HFFc6 (cell line): ENCODE data around the gene SORCS3. TPM values are rescaled to one million over a fixed set of nuclear protein-coding genes. Genes with fewer than 3 reads are reported as not detected.

Experiments used
- DNase-seq: peaks from one replicate; pipeline ENCODE4 v3.0.0-alpha.2; 2018
- H3K27ac Mint-ChIP-seq: 2 replicates; pipeline ENCODE4 v1.8.0; 2020; ENCODE audit warnings: mild to moderate bottlenecking, mixed read lengths
- H3K27me3 Mint-ChIP-seq: 2 replicates; pipeline ENCODE4 v1.8.0; 2021; ENCODE audit warnings: mild to moderate bottlenecking, moderate library complexity, mixed read lengths; ENCODE audit not compliant: insufficient read depth
- H3K36me3 Mint-ChIP-seq: 2 replicates; pipeline ENCODE4 v1.8.0; 2021; ENCODE audit warnings: low read depth, mixed read lengths
- H3K4me1 Mint-ChIP-seq: 2 replicates; pipeline ENCODE4 v1.8.0; 2020; ENCODE audit warnings: low read depth, mixed read lengths
- H3K4me3 Mint-ChIP-seq: 2 replicates; pipeline ENCODE4 v1.8.0; 2020; ENCODE audit warnings: mild to moderate bottlenecking, moderate library complexity, mixed read lengths
- H3K9me3 Mint-ChIP-seq: 2 replicates; pipeline ENCODE4 v1.8.0; 2020; ENCODE audit warnings: mild to moderate bottlenecking, mixed read lengths
- total RNA-seq, 6 experiments: library from RNA; stranded (reverse); fragmentation: NEBNext Ultra II Directional; extraction: Animal tissue kit (Norgen Biotek cat#: 25700); gene quantifications; 2 replicates in 1 of 6; 3 replicates in 5 of 6; pipeline ENCODE4 v1.2.3, GENCODE V29; 2021
- TF ChIP-seq, protein P1 (sequence below): fragments of 200-600 bp; sonication (generic); IDR thresholded peaks from 2 replicates; pipeline ENCODE4 v1.5.0; 2021; ENCODE audit warnings: antibody characterized with exemption, mild to moderate bottlenecking

Gene SORCS3
- total RNA-seq, 6 experiments from 2014 or later: not detected

DNA sequence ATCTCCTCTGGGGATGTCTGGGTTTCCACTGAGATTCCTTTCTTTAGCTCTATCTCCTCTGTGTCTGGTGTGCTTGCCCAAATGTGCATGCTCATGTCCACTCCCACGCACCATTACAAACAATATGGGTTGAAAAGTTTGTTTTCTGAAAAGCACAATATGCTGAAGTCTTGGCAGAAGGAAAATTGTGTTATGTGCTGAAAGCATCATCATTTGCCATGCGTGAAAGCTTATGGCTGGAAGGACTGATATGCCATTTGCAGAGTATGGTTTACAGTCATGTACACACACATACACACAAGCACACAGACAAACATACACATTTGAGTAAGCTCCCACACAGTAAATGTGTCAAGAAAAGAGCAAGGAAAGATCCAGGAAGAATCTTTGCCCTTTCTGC is 231.6 kb downstream of the SORCS3 start:
- TF ChIP-seq, protein P1, sequence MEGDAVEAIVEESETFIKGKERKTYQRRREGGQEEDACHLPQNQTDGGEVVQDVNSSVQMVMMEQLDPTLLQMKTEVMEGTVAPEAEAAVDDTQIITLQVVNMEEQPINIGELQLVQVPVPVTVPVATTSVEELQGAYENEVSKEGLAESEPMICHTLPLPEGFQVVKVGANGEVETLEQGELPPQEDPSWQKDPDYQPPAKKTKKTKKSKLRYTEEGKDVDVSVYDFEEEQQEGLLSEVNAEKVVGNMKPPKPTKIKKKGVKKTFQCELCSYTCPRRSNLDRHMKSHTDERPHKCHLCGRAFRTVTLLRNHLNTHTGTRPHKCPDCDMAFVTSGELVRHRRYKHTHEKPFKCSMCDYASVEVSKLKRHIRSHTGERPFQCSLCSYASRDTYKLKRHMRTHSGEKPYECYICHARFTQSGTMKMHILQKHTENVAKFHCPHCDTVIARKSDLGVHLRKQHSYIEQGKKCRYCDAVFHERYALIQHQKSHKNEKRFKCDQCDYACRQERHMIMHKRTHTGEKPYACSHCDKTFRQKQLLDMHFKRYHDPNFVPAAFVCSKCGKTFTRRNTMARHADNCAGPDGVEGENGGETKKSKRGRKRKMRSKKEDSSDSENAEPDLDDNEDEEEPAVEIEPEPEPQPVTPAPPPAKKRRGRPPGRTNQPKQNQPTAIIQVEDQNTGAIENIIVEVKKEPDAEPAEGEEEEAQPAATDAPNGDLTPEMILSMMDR: no peak
- H3K36me3 Mint-ChIP-seq: no peaks in the 10 kb centered on the region
- H3K27ac Mint-ChIP-seq: no peak overlapping the region
- H3K9me3 Mint-ChIP-seq: peaks cover 39% of the 10 kb centered on the region
- no peaks in the 10 kb centered on the region for H3K4me1 Mint-ChIP-seq
- DNase-seq: no peak
- no peaks in the 10 kb centered on the region for H3K27me3 Mint-ChIP-seq
- H3K4me3 Mint-ChIP-seq: no peak overlapping the region

DNA sequence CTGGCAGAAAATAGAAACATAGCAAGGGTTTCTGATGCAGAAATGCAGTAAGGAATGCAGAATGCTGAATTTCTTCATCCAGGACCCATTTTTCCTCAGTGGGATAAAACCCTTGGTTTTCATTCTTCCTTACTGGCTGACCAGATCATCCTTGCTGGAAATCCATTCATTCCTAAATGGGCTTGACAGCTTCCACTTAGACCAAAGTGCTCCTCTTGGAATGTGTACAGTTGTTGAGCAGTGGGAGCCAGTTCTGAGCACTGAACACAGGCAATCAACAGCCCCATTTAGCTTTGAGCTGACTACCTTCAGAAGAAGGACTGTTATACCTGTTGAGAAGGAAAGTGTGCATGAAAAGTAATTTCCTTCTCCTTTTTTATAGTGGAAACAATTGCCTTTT is 232.1 kb downstream of the SORCS3 start:
- no peaks in the 10 kb centered on the region for H3K4me1 Mint-ChIP-seq
- TF ChIP-seq, protein P1: no peak
- no peak for DNase-seq
- H3K4me3 Mint-ChIP-seq: no peak overlapping the region
- peaks cover 39% of the 10 kb centered on the region for H3K9me3 Mint-ChIP-seq
- no peaks in the 10 kb centered on the region for H3K36me3 Mint-ChIP-seq
- H3K27ac Mint-ChIP-seq: no peak overlapping the region
- H3K27me3 Mint-ChIP-seq: no peaks in the 10 kb centered on the region; the same call in 1 of the 2 replicates

DNA sequence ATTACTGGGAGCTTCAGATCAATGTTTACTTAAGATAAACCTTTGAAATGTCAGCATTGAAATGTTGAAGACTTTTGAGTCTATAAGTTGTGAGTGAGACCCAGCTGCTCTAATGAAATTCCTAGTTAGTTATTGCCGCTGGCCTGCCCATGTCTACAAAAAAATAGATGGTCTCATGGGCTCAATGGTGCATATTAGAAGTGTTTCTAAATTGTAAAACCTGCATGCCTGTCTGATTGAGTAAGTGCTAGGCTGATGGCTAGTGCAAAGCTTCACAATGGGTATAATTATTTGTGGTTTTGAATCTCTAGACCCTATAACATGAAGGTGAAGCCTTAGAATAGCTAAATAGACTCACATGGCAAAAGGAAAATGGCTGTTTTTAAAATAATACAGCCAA is 234.5 kb downstream of the SORCS3 start:
- DNase-seq: no peak

DNA sequence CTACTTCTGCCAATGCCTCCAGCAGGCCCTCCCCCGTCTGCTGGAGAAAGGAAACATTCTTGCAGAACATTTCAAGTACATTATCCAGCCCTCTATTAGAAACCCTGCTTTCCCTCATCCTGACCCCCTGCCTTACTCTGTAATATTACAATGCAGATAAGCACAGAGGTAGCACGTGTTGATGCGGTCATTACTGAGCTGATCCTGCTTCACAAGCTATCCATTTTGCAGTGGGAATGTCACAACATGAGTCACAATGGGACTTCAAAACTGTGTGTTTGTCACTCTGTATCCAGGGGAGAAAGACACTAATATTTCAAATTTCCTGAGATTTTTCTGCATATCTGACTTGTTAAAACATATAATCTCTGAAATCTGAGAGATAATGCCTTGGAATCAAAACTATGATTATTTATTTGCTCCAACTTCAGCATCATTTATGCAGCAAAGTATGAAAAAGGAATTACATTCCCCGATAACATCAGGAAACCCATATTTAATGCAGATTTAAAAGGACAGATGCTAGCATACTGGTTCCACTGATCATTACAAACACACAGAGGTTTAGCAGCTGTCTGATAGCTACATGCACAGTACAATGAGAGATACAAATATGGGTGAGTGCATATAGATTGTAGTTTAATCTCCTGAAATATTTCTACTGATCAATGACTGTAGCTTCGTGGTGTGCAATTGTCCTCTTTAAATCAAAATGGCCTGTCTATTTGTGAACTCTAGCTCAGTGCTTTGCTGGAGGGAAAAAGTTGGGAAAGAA is 239.7 kb downstream of the SORCS3 start:
- Mint-ChIP-seq H3K27ac (no peak overlapping the region), H3K4me3 (no peak overlapping the region), H3K4me1 (no peaks in the 10 kb centered on the region), H3K36me3 (no peaks in the 10 kb centered on the region), H3K27me3 (no peaks in the 10 kb centered on the region; the same call in 1 of the 2 replicates), H3K9me3 (peaks cover 35% of the 10 kb centered on the region)
- no peak for DNase-seq
- TF ChIP-seq, protein P1: no peak

More for the DNA sequence above, 234.5 kb downstream of the SORCS3 start:
- Mint-ChIP-seq H3K27ac (no peak overlapping the region), H3K4me1 (no peaks in the 10 kb centered on the region), H3K27me3 (no peaks in the 10 kb centered on the region; the same call in 1 of the 2 replicates), H3K9me3 (peaks cover 34% of the 10 kb centered on the region), H3K4me3 (no peak overlapping the region), H3K36me3 (no peaks in the 10 kb centered on the region)
- TF ChIP-seq, protein P1: no peak

DNA sequence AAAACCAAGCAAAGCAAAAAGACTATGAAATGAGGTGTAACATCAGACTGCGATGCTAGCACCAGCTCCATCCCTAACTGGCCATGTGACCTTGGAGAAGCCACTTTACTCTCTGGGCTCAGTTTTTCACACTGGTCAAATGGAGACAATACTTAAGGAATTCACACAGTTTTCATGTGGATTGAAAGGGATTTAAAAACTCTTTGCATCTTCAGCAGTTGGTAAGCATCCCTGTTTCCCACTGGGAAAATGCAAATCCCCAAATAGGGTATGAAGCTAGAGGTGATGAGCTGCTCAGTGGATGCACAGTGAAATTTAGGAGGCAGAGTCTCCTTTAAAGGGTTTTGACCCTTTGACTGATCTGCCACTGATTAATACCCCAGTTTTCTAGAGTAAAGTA is 240.7 kb downstream of the SORCS3 start:
- Mint-ChIP-seq H3K9me3 (peaks cover 35% of the 10 kb centered on the region), H3K27me3 (no peaks in the 10 kb centered on the region; the same call in 1 of the 2 replicates), H3K36me3 (no peaks in the 10 kb centered on the region), H3K27ac (no peak overlapping the region), H3K4me3 (no peak overlapping the region), H3K4me1 (no peaks in the 10 kb centered on the region)
- TF ChIP-seq, protein P1: no peak
- DNase-seq: no peak
